Heart left ventricle (tissue), 13 donors: ENCODE data around the gene RAI1.

Experiments
- POLR2A ChIP-seq, 2 donors: fragments of 450-650 bp; IDR thresholded peaks; one replicate each; pipeline ENCODE4 v1.6.1; 2017; ENCODE audit warnings: antibody characterized with exemption in 2 of 2, mild to moderate bottlenecking in 2 of 2, moderate library complexity in 2 of 2
- TF ChIP-seq, protein P1 (sequence below), 12 donors: fragments of 200-600 bp; sonication (generic) in 4 of 12; IDR thresholded peaks; one replicate each; pipeline versions ENCODE4 v1.5.0 to v1.8.0; 2018 to 2022; ENCODE audit warnings: antibody characterized with exemption in 12 of 12, mild to moderate bottlenecking in 5 of 12
- donor health status: ischemic (EF 13 %, LVEDD 7.1; RV severe dilation, severe dysfunction).
- donor health status: DM: no; HTN: yes; CAD: no.
- donor health status: DM: no; HTN: no; CAD: no.
- donor health status: ischemic (EF 25% LVEDD 6.9; RV normal size, moderate dysfunction).
- donor health status: ischemic (EF 25% LVEDD 5.7; RV mildly dilated, moderate dysfunction).
- donor health status: ischemic (EF 35%, LVEDD 5.7; RV mildly dilated, moderate dysfunction).
- donor health status: nonischemic (EF 11% LVEDD 7.7; RV severe dilation, severe dysfunction).
- donor health status: DM: yes; HTN: yes; CAD: no.
- donor health status: PGD.
- donor health status: ischemic (EF 29% LVEDD 5.4; RV normal size, mild dysfunction).
- donor health status: nonischemic (EF 23%, LVEDD 6.1; RV moderate dilation, normal function).

DNA sequence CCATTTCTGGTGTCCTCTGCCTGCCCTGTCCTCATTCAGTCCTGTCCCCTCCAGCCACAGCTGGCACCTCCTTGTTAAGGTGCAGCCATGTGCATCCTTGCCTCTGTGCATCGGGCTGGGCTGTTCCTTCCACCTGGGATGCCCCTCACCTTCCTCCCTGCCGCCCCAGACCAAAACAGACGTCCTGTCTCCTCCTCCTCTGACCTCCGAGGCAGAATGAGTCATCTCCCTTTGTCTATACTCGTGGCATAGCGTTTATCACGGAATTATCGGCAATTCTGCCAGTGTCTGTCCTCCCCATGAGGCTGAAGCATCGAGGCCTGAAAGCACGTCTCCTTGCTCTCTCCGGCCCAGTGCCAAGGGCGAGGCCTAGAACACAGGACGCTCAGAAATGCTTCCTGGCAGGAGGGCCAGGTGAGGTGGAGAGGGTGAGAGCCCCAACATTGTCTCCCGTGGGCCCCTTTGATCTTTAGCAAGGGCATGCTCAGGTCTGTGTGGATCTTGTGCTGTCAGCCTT is 4.6 kb downstream of the RAI1 start:
- TF ChIP-seq, protein P1, sequence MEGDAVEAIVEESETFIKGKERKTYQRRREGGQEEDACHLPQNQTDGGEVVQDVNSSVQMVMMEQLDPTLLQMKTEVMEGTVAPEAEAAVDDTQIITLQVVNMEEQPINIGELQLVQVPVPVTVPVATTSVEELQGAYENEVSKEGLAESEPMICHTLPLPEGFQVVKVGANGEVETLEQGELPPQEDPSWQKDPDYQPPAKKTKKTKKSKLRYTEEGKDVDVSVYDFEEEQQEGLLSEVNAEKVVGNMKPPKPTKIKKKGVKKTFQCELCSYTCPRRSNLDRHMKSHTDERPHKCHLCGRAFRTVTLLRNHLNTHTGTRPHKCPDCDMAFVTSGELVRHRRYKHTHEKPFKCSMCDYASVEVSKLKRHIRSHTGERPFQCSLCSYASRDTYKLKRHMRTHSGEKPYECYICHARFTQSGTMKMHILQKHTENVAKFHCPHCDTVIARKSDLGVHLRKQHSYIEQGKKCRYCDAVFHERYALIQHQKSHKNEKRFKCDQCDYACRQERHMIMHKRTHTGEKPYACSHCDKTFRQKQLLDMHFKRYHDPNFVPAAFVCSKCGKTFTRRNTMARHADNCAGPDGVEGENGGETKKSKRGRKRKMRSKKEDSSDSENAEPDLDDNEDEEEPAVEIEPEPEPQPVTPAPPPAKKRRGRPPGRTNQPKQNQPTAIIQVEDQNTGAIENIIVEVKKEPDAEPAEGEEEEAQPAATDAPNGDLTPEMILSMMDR (IDR thresholded peaks at IDR 0.05) = no peak
- TF ChIP-seq POLR2A (IDR thresholded peaks at IDR 0.05) = no peak
